ENCODE measurements around the gene TRA2B. TPM values are rescaled to one million over a fixed set of nuclear protein-coding genes. Genes with fewer than 3 reads are reported as not detected.

TRA2B gene
- total and polyA plus RNA-seq, 7 donors, result 38.7 to 99.5 (median 75.3) TPM

GRCh38 chr3:185931777-185932612 lies 5.8 kb downstream of the TRA2B start:
- TF ChIP-seq CTCF (IDR thresholded peaks at IDR 0.05), result no peak
- Histone ChIP-seq H3K27me3 (ENCODE audit: insufficient read depth in 3 of 3, low read length in 2 of 3) (no peaks in the 10 kb centered on the region), H3K36me3 (ENCODE audit: insufficient read depth in 1 of 2, low read depth in 1 of 2) (peaks cover 0 to 13% of the 10 kb centered on the region in 2 donors), H3K4me3 (peak overlapping the region; percentile 99), H3K9me3 (no peaks in the 10 kb centered on the region), H3K4me1 (peaks cover 76% of the 10 kb centered on the region), H3K27ac (peak overlapping the region; percentile 100)
- intact Hi-C loops (cut with DNase I), result no loop called here
- WGBS, 3 donors, result 8 to 14% (median 11%) methylated on average over 8 of the region's 8 CpGs
- no peak for DNase-seq
- ATAC-seq, result no peak

GRCh38 chr3:185930393-185931107 lies 7.3 kb downstream of the TRA2B start:
- DNase-seq (no peak), ATAC-seq (peak; percentile 77 to 88 (median 84))
- Histone ChIP-seq H3K4me3 (peak overlapping the region; percentile 99), H3K4me1 (peaks cover 90% of the 10 kb centered on the region), H3K9me3 (no peaks in the 10 kb centered on the region), H3K36me3 (ENCODE audit: insufficient read depth in 1 of 2, low read depth in 1 of 2) (peaks cover 0 to 22% of the 10 kb centered on the region in 2 donors), H3K27ac (peak overlapping the region; percentile 100), H3K27me3 (ENCODE audit: insufficient read depth in 3 of 3, low read length in 2 of 3) (no peaks in the 10 kb centered on the region)
- 21 to 29% (median 26%) methylated on average over 3 of the region's 3 CpGs for WGBS, 3 donors
- intact Hi-C loops (cut with DNase I), result no loop called here
- no peak for TF ChIP-seq CTCF (IDR thresholded peaks at IDR 0.05)

GRCh38 chr3:185929192-185930151 lies 8.3 kb downstream of the TRA2B start:
- no peaks in the 10 kb centered on the region for H3K9me3 ChIP-seq
- peaks cover 3 to 33% of the 10 kb centered on the region in 2 donors for H3K36me3 ChIP-seq (ENCODE audit: insufficient read depth in 1 of 2, low read depth in 1 of 2)
- DNase-seq (no peak), ATAC-seq (peak in 3 of 4 donors; percentile 39 to 71 (median 59))
- no peaks in the 10 kb centered on the region for H3K27me3 ChIP-seq (ENCODE audit: insufficient read depth in 3 of 3, low read length in 2 of 3)
- 4 to 15% (median 9%) methylated on average over 3 of the region's 3 CpGs for WGBS, 3 donors
- peak overlapping the region; percentile 99 for H3K4me3 ChIP-seq
- intact Hi-C loops (cut with DNase I), result loop anchor here in 1 of 2 donors (10.0 kb wide), 1 partner anchor 875 kb away; the partner anchor contains the start of gene RFC4
- H3K4me1 ChIP-seq, result peaks cover 98% of the 10 kb centered on the region
- peak overlapping the region; percentile 100 for H3K27ac ChIP-seq
- TF ChIP-seq CTCF (IDR thresholded peaks at IDR 0.05), result no peak

GRCh38 chr3:185928496-185928895 lies 9.3 kb downstream of the TRA2B start:
- no peak for DNase-seq
- Histone ChIP-seq H3K9me3 (no peaks in the 10 kb centered on the region), H3K27ac (peak overlapping the region; percentile 100), H3K27me3 (ENCODE audit: insufficient read depth in 3 of 3, low read length in 2 of 3) (no peaks in the 10 kb centered on the region), H3K36me3 (ENCODE audit: insufficient read depth in 1 of 2, low read depth in 1 of 2) (peaks cover 9 to 43% of the 10 kb centered on the region in 2 donors), H3K4me3 (peak overlapping the region; percentile 99), H3K4me1 (peaks cover 92% of the 10 kb centered on the region)
- 0 to 12% (median 1%) methylated on average over 1 of the region's 1 CpG for WGBS, 3 donors
- intact Hi-C loops (cut with DNase I), result loop anchor here in 1 of 2 donors (10.0 kb wide), 1 partner anchor 876 kb away; the partner anchor contains the start of gene RFC4
- no peak for TF ChIP-seq CTCF (IDR thresholded peaks at IDR 0.05)
- ATAC-seq, result no peak
